SK-N-SH treated with all-trans-retinoic acid at 6 μM for 48 hours (cell line): ENCODE measurements around the gene PLCB1.

Experiments
- ISL1 ChIP-seq: fragments of 250-450 bp; sonication (Bioruptor Pico); IDR thresholded peaks from 2 replicates; pipeline ENCODE4 v2.1.2; 2022; ENCODE audit warnings: mild to moderate bottlenecking, moderate library complexity
- OSR1 ChIP-seq: fragments of 250-450 bp; sonication (Bioruptor Pico); IDR thresholded peaks from 2 replicates; pipeline ENCODE4 v1.8.0; 2022; ENCODE audit warnings: moderate library complexity, mild to moderate bottlenecking, inconsistent platforms
- PATZ1 ChIP-seq: fragments of 250-450 bp; sonication (Bioruptor Pico); IDR thresholded peaks from 2 replicates; pipeline ENCODE4 v1.8.0; 2020; ENCODE audit warnings: mild to moderate bottlenecking, moderate library complexity, borderline replicate concordance
- RARB ChIP-seq: fragments of 250-450 bp; sonication (Bioruptor Pico); IDR thresholded peaks from 2 replicates; pipeline ENCODE4 v1.8.0; 2021; ENCODE audit warnings: mild to moderate bottlenecking, moderate library complexity
- ZNF565 ChIP-seq: fragments of 450-650 bp; formaldehyde crosslinking; conservative IDR thresholded peaks from 2 replicates; pipeline ENCODE4 v1.5.0; 2020; ENCODE audit warnings: low read depth, mild to moderate bottlenecking, moderate library complexity
- ZNF8 ChIP-seq: fragments of 450-650 bp; formaldehyde crosslinking; IDR thresholded peaks from 2 replicates; pipeline ENCODE4 v1.5.0; 2020; ENCODE audit warnings: mild to moderate bottlenecking, moderate library complexity
- TF ChIP-seq, protein P1 (sequence below): fragments of 250-450 bp; sonication (Bioruptor Pico); IDR thresholded peaks from 2 replicates; pipeline ENCODE4 v1.5.1; 2020; ENCODE audit warnings: low read depth, mild to moderate bottlenecking, moderate library complexity

GRCh38 chr20:8709627-8710026 is 577.6 kb downstream of the PLCB1 start:
- TF ChIP-seq OSR1 (CRISPR knock-in tag) (no peak), RARB (CRISPR knock-in tag) (no peak), ZNF8 (CRISPR knock-in tag) (no peak), PATZ1 (no peak), ISL1 (CRISPR knock-in tag) (no peak), ZNF565 (CRISPR knock-in tag) (no peak)
- TF ChIP-seq, protein P1, sequence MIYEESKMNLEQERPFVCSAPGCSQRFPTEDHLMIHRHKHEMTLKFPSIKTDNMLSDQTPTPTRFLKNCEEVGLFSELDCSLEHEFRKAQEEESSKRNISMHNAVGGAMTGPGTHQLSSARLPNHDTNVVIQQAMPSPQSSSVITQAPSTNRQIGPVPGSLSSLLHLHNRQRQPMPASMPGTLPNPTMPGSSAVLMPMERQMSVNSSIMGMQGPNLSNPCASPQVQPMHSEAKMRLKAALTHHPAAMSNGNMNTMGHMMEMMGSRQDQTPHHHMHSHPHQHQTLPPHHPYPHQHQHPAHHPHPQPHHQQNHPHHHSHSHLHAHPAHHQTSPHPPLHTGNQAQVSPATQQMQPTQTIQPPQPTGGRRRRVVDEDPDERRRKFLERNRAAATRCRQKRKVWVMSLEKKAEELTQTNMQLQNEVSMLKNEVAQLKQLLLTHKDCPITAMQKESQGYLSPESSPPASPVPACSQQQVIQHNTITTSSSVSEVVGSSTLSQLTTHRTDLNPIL (CRISPR knock-in tag), result no peak
